GM21390 (cell line): ENCODE results near the gene NOVA1.

Source experiments
- ATAC-seq: cut with Tn5 transposase; IDR thresholded peaks from one replicate; pipeline ENCODE4 v1.9.1; 2021; ENCODE audit not compliant: unreplicated experiment

Gene NOVA1

DNA sequence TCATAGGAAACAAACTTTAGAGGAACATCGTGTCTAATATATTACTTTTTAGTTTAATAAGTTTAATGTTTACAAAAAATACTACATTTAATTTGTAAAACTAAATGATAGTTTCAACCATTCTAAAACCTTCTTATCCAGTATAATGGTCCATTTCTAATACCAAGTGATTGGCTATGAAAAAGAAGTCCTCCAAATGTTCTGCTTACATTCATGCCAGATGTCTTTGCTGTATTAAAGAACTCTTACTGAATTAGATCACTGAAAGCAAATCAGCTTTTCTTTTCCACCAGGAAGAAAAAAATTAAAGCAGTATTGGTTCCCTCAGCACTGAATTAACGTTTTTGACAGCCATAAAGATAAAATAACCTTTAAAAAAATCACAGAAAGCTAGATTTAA is 3.7 kb downstream of the NOVA1 start:
- no peak for ATAC-seq

DNA sequence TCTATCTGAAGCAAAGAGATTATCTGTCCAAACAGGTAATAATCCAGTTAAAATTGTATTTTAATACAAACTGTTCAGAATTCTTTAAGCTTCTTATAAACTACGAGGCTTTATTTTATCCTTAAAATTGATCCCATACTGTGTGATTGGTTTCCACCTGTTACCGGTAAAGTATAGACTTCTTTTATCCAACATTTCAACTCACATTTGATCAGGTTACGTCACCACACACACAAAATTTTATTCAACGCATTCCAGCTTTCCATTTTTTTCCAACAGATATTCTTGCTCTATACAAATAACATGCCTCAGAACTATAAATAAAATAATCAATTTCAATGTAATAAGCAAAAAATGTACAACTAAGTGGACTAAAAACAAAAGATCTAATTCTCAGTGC is 4.5 kb downstream of the NOVA1 start:
- no peak for ATAC-seq

DNA sequence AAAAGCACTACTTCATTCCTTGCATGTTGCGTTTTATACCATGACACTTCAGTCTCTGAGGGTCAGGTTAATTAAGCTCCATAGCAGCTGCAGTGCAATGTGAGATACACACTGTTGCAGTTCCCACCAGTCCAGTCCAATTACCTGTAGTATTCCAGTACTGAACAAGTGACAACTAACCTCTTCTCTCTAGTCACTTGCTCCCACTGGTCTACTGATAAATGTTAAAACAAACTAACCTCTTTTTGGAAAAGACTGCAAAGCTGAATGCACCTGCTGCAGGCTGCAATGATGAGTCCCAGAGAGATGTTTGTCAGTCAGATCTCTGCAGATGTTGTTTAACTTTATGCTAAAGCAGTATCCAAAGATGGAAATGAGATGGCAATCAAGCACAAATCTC is 7.9 kb downstream of the NOVA1 start:
- no peak for ATAC-seq

DNA sequence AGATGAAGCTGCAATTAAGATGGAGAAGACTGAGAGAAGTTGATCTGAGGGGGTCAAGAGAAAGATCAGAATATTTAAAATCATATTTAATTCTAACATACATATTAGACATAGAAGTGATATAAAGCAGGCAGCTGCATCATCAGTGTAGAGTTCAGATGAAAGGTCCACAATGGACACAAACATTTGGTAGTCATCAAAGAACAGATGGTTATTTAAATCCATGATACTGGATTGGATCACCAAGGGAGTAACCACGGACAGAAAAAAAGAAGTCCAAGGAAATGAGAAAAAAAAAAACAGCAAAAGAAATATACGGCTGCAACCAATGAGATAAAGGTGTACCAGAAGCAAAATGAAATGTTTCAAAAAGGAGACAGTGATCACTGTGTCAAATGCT is 20.1 kb downstream of the NOVA1 start:
- no peak for ATAC-seq

DNA sequence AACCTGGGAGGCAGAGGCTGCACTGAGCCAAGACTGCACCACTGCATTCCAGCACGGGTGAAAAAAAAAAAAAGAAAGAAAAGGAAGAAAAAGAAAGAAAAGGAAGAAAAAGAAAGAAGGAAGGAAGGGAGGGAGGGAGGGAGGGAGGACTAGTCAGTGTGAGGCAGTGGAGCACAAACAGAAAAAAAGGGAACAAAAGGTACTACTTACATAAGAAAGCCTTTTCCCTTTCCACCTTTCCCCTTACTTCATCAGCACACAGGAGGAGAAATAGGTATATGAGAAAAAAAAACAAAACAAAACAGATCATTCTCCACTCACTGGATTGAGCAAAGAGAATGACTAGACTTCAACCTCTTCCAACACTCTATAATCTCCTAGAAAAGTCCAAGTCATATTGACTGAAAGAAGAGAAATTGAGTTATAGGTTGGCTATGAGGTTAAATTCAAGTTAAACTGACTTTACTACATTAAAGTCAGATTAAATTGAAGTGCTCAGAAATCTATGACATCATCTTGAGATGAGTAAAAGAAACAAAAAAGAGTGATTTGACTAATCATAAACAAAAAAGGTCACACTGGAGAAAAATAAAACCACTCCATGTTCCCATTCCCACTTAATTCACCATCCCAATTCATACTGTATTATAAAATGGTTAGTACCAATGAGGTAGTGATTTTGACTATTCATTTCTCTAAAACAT is 43.6 kb downstream of the NOVA1 start:
- no peak for ATAC-seq

DNA sequence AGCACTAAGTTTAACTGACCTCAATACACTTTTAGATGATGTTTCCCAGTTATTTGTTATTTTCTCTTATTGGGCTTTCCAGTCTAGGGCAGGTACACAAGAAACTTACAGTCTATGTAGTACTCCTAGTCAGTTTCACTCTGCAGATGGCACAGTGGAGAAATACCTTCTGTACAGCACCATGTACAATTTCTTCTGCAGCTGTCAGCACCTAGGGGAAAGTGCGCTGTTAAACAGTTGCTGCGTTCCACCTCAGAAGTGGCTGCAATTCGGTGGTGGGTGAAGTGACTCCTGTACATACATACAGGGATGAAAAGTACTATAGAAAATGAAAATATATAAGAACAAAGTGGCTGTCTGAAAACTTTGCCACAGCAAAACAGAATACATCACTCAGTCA is 48.3 kb downstream of the NOVA1 start:
- no peak for ATAC-seq

DNA sequence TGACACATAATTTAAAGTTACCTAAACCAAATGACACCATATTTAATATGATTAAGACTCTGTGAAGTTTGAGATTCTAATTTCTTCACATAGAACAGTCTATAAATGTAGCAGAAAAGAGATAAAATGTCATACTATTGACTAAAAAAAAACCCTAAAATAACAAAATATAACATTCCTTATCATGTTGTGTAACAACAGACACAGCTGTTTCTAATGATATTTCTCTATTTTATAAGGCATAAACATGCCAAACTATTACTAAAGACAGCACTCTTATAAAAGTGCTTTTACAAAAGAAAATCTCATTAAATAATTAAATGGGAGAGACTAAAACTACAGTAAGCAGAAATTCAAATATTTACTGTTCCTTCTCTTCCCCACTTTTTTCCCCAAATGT is 49.4 kb downstream of the NOVA1 start:
- no peak for ATAC-seq

DNA sequence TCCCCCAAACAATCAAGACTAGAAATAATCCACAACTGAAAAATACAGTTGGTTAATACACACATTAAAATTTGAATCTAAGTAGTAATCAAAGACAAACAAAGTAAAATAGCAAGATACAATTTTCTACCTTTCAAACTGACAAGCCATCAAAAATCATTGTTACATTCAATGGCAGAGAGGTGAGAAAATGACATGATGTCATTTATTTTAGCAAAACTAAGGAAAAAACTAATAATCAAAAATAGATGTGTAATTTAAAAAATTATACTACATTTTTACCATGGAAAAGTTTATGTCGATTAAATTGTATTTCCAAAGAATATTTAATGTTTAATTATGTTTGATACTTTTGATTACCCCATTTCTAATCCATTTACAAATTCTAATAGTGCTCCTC is 59.7 kb downstream of the NOVA1 start:
- ATAC-seq: no peak

DNA sequence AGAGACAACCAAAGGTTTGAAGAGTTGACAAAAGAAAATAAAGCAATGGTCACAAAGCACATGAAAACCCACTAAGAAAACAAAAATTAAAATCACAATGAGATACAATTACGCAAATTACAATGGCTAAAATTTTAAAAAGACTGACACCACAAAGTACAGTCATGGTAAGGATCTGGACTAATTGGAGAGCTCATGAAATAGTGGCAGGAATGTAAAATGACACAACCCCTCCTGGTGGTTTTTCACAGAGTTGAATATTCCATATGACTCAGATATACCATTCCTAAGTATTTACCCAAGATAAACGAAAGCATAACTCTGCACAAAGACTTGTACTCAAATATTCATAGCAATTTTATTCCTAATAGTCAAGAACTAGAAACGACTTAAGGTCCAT is 65.9 kb downstream of the NOVA1 start:
- ATAC-seq: no peak

DNA sequence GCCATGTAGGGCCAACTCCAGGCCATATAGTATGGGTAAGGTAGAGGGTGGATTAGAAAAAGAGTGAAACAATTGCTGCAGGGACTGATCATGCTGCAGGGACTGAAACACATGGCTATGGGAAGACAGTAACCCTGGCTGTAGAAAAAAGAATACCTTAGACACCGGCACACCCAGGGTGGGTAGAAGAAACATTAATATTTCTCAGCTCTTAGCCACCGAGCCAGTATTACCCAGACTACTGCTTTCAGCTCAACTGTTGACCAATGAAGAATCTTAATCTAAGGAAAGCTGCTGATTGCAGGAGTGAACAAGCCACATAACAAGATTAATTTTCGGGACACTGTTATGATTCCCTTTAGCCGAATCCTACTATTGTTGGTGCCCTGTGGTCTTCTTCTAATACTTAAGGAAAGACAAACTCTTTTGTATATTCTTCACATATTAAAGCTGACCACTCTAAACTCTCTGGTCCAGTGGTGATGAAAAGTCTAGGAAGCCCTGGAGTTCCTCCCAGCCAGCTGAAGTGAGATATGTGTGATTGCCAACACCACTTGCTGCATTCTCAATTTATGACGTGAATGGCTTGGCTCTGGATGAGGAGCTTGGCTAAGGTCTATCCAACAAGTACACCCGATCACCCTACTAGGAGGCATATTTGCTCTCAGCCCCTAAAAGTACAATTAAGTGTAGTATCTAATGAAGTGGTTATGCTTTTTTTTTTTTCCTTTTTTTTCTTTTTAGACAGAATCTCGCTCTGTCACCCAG is 69.2 kb downstream of the NOVA1 start:
- ATAC-seq: no peak

DNA sequence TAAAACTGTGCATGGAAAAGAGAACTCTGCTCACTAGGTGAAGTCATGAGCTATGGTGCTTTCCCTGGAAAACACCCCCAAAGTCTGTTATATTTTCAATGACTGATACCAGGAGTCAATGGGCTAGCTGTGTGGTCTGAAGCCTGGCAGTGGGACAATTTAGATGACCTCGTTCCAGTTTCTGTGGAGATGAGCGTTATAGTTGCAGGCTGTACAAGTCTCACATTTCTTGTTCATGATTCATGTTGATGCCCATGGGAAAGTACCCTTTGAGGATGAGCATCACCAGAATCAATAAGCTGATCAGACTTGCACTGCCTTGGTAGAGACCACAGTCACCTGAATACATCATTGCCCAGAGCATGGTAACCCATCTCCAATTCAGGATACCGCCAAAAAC is 70.7 kb downstream of the NOVA1 start:
- no peak for ATAC-seq

DNA sequence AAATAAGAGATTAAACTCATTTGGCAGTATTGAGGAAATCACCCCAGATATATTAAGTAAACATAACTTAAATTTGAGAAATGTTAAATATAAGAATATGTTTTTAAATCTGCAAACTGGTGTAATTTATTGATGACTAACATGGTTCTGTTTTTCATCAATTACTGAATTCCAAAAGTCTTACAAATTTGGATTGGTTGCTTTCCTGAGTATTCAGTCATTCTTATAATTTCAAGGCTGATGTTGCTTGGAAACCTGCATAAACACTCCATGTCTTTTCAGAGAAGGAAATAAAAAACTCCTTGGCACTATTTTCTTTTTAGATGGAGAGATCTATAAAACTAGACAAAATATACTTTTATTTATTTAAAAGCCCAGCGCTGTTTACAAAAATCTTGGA is 71.7 kb downstream of the NOVA1 start:
- no peak for ATAC-seq

DNA sequence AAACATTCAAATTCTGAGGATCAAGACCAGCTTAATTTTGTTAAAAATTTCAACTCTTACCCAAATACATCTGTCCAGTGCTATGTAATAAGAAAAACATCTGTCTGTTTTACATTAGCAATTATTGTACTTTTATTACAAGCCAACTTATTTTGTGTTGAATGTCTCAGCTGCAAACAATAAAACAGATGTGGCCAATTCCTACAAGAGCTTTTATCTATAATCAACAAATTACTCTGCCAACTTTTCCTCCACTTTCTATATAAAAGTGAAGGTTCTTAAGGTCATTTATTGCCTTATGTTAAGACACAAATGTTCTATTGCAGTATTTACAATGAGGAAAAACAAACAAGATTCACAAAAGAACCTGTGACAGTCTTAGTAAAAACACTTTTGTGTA is 72.7 kb downstream of the NOVA1 start:
- ATAC-seq: no peak

DNA sequence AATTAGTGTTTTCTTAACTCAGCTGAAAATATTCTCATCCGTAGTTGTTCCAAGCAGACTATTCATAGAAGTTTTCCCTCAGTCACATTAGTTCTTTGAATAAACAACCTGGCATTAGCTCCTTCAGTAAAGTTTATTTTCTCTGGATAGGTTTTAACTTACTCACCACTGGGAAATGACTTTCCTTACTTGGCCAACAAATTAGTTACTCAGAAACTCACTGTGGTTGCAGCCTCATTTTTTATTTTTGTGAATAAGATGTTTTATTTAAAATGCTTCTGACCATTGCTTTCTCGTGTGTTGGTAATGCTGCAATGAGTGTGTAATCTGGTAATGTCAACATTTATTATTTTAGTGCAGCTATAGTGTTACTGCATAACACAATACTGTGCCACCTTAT is 74.9 kb downstream of the NOVA1 start:
- no peak for ATAC-seq

DNA sequence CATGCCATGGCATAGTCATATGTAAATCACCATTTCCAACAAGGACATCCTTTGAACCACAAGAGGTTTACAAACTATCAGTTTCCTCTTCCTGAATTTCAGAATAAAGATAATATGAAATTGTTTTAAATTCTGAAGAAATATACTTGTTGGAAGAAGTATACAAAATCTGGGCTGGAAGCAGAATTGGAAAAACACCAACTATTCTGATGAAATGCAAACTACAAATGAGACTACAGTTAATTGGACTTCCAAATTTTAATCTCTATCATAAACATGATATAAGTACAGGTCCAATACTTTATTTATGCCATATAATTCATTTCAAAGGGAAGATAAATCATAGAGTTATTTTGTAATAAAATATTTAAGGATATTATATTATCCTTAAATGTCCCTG is 80.1 kb downstream of the NOVA1 start:
- no peak for ATAC-seq

DNA sequence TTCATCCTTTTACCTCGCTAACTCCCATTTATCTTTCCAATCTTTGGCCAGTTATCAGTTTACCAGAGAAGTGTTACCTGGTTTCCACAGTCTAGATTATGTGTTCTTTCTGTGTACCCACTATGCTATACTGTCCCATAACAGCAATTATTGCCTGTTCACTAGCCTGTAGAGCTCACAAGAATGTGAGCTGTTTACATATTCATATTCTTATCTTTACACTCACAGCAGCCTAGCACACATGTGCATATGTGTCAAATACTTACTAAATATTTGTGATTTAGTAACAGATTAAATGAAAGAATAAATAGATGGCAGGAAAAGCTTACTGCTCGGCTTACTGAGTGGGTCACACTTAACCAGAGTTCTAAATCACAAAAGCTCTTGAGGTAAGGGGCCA is 97.8 kb downstream of the NOVA1 start:
- ATAC-seq: no peak

DNA sequence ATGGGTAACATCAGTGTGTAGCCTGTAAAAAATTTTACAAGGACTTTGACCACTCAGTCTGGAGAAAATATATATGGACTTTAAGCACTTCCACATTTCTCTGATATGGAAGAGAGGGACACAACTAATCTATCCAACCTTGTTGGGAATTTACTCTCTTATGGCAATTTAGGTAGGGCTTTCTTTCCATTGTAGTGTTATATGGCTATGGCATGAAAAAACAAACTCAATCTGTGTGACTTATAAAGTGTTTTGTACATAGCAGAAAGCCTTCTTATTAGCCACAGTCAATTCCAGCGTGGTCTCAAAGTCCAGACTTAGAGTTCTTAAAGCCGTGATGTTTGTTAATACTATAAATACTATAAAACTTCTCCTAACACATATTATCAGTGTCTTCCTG is 98.3 kb downstream of the NOVA1 start:
- ATAC-seq: no peak

DNA sequence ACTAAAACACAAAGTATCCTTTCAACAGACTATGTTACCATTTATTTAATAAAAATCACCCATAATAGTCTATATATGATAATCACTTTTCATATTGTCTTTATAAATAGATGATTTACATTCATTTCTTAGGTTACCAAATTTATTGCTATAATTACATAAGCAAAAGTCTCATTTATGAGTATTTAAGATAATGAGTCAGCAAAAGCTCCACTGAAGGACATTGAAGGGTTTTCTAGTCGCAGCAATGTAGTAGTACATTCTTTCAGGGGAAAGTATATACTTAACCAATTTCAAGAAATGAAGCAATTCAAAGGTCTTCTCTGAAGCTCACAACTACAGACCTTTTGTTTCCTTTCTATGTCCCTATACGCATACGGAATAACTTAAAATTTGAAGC is 110.9 kb downstream of the NOVA1 start:
- ATAC-seq: no peak

DNA sequence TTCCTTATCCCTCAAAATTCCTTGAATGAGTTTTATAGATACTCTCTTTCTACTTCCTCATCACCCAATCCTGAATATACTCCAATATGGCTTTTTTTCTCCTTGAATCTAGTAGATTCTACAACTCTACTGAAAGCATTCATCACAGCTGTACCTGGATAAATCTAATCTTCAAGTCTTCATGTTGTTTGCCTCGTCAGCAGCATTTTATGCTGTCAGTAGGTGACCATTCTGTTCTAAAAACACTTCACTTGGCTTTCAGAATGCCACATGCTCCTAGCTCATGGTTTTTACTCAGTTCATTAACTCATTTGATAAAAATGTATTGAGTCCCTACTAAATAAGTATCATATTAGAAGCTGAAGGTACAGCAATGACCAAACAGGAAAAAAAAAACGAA is 113.3 kb downstream of the NOVA1 start:
- no peak for ATAC-seq

DNA sequence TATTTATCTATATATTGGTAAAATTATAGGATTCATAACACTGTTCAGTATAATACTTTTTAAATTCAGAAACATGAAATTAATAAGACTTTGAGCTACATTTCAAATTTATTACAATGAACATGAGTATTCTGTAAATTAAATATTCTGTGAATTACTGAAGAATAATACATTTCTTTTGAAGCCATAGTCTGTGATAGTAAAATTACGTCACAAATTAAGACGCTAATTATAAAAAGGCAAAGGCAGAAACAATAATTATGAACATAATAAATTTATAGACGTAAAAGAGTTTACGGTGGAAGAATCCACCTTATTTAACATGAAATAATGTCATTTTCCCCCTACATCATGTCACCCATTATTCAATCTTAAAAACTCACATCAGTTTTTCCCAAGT is 118.9 kb downstream of the NOVA1 start:
- no peak for ATAC-seq

DNA sequence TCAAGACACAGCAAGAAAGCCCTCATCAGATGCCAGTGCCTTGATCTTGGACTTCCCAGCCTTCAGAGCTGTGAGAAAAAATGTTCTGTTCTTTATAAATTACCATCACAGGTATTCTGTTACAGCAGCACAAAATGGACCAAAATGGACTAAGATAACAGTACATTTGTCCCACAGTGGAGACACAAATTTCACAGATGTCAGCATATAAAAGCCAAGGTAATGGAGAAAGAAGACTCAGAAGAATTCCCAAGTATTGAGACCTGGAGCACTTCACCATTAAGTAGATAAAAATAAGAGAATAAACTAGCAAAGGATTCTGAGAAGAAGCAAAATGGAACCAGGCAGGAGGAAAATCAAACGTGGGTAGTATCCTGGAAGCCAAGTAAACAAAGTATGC is 131.0 kb downstream of the NOVA1 start:
- ATAC-seq: no peak

DNA sequence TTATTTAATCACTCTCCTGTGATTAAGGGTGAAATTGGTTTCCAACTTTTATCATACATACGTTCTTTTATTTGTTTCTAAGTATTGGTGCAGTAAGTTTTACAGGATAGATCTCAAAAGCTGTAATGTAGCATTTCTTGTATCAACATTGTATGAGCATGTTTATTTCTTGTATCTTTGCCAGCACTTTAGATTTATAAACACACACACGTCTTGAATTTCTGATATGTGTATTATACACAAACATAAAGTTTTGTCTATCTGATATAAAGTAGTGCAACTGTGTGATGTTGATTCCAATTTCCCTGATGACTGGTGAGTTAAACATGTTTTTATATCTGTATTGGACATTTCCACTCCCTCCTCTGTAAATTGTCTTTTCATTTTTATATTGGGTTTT is 134.7 kb downstream of the NOVA1 start:
- no peak for ATAC-seq

DNA sequence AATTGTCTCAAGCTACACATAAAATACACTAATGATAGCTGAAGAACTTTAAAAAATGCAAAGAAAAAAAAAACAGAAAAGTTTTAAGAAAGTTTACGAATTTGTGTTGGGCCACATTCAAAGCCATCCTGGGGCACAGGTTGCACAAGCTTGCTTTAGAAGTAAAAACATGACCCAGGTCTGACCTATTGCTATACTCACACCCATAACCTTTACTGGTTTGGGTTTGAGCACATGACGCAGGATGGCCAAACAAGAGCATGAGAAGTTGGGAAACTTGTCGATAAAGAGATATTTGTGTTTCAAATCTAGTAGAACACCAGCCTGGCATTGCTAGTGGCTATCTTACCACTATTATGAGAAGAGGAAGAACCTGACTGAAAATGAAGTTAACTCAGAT is 143.7 kb downstream of the NOVA1 start:
- ATAC-seq: no peak
